AG04450 (cell line): ENCODE results near the gene LMTK2. TPM values are rescaled to one million over a fixed set of nuclear protein-coding genes. Genes with fewer than 3 reads are reported as not detected.

Experiments
- CTCF ChIA-PET: fragments of 300-600, 350-600 bp; formaldehyde crosslinking; extraction: SDS; loops from one replicate; lab custom pipeline; 2022; ENCODE audit warnings: antibody characterized with exemption, inconsistent platforms; lab: Charles Lee
- POLR2A ChIA-PET: fragments of 350-600 bp; formaldehyde crosslinking; extraction: SDS; loops from one replicate; lab custom pipeline; 2021; ENCODE audit warnings: antibody characterized with exemption, inconsistent platforms; lab: Yijun Ruan, JAX
- DNase-seq: peaks from one replicate; pipeline ENCODE4 v3.0.0-alpha.2; 2011; ENCODE audit warnings: low read depth, low spot score
- H3K27ac ChIP-seq: one replicate; pipeline ENCODE4 v1.5.1; 2012; ENCODE audit warnings: low read depth, low read length, control low read depth
- H3K27me3 ChIP-seq: one replicate; pipeline ENCODE4 v1.6.0; 2012; ENCODE audit warnings: low read length; ENCODE audit not compliant: control insufficient read depth, insufficient read depth
- H3K4me3 ChIP-seq: 2 replicates; pipeline ENCODE4 v1.5.1; 2011; ENCODE audit warnings: mild to moderate bottlenecking, low read depth, low read length, control low read depth
- H3K9me3 ChIP-seq: 2 replicates; pipeline ENCODE4 v1.5.1; 2012; ENCODE audit warnings: low read length; ENCODE audit not compliant: control insufficient read depth, insufficient read depth
- CTCF ChIP-seq: IDR thresholded peaks from 2 replicates; pipeline ENCODE4 v1.5.1; 2011; ENCODE audit warnings: low read depth, low read length, control low read depth, inconsistent platforms
- polyA plus RNA-seq: library from polyadenylated mRNA; depleted of rRNA; stranded (reverse); fragments of >200 nt; gene quantifications from 2 replicates; pipeline ENCODE4 v1.2.3, GENCODE V29; 2011

LMTK2 gene
- polyA plus RNA-seq, 1 experiment = 3.7 TPM

- POLR2A ChIA-PET = no interaction called here
- CTCF ChIA-PET = interaction anchor here (1.1 to 5.4 kb wide), 8 partner anchors 9 to 89 kb away, joined by 3 to 129 read pairs (median 3); no protein-coding TSS in a partner anchor
- Histone ChIP-seq H3K27ac (no peak overlapping the region), H3K27me3 (no peaks in the 10 kb centered on the region), H3K9me3 (no peaks in the 10 kb centered on the region), H3K4me3 (no peak overlapping the region)
- DNase-seq = no peak
- no peak for TF ChIP-seq CTCF
Measured at GRCh38 chr7:98110249-98111022, 3.8 kb downstream of the LMTK2 start.

GRCh38 chr7:98112077-98112476, 5.4 kb downstream of the LMTK2 start:
- Histone ChIP-seq H3K9me3 (no peaks in the 10 kb centered on the region), H3K4me3 (no peak overlapping the region), H3K27ac (no peak overlapping the region), H3K27me3 (no peaks in the 10 kb centered on the region)
- ChIA-PET CTCF (interaction anchor here (0.6 to 5.4 kb wide), 4 partner anchors 11 to 90 kb away, joined by 3 to 129 read pairs (median 4); no protein-coding TSS in a partner anchor), POLR2A (no interaction called here)
- no peak for DNase-seq
- no peak for TF ChIP-seq CTCF

GRCh38 chr7:98115746-98116525, 9.3 kb downstream of the LMTK2 start:
- Histone ChIP-seq H3K4me3 (no peak overlapping the region), H3K9me3 (no peaks in the 10 kb centered on the region), H3K27ac (no peak overlapping the region), H3K27me3 (no peaks in the 10 kb centered on the region)
- ChIA-PET POLR2A (no interaction called here), CTCF (interaction anchor here (2.6 to 6.7 kb wide), 3 partner anchors 10 to 52 kb away, joined by 7 to 53 read pairs (median 46); partner anchors contain the start of gene LMTK2)
- DNase-seq = no peak
- no peak for TF ChIP-seq CTCF

GRCh38 chr7:98116656-98117461, 10.2 kb downstream of the LMTK2 start:
- DNase-seq = peak; percentile 38
- Histone ChIP-seq H3K27me3 (no peaks in the 10 kb centered on the region), H3K4me3 (no peak overlapping the region), H3K9me3 (no peaks in the 10 kb centered on the region), H3K27ac (peak overlapping the region; percentile 21)
- ChIA-PET CTCF (interaction anchor here (4.5 to 6.7 kb wide), 2 partner anchors 11 to 51 kb away, joined by 46 to 53 read pairs; partner anchors contain the start of gene LMTK2), POLR2A (interaction anchor here (0.6 kb wide), 1 partner anchor 15 kb away, joined by 4 read pairs; no protein-coding TSS in a partner anchor)
- no peak for TF ChIP-seq CTCF
